RWPE1 (cell line): ENCODE data around the gene HLA-F.
A peak's percentile ranks its signal among the peaks of the same experiment; 100 is the strongest.

Experiments
- CTCF ChIA-PET: fragments of 350-600 bp; sonication (Branson Sonifier 250); formaldehyde crosslinking; extraction: SDS; loops from one replicate; lab custom pipeline; 2021; lab: Yijun Ruan, JAX
- POLR2A ChIA-PET: fragments of 400-600 bp; formaldehyde crosslinking; extraction: SDS; loops from one replicate; lab custom pipeline; 2020; ENCODE audit warnings: antibody characterized with exemption; ENCODE audit not compliant: low non-redundant PET; lab: Yijun Ruan, JAX
- DNase-seq: peaks from one replicate; pipeline ENCODE4 v3.0.0; 2012; ENCODE audit warnings: low spot score
- H3K27ac ChIP-seq: fragments of 450-650 bp; 2 replicates; pipeline ENCODE4 v1.5.1; 2017
- CTCF ChIP-seq: fragments of 450-650 bp; conservative IDR thresholded peaks from 2 replicates; pipeline ENCODE4 v1.5.1; 2017; ENCODE audit warnings: low read depth, mild to moderate bottlenecking

Gene HLA-F

GRCh38 chr6:29739882-29740261 is 16.6 kb downstream of the HLA-F start:
- CTCF ChIA-PET, result interaction anchor here (3.0 kb wide), 1 partner anchor 95 kb away, joined by 13 read pairs; no protein-coding TSS in a partner anchor
- POLR2A ChIA-PET, result no interaction called here
- TF ChIP-seq CTCF, result no peak
- DNase-seq, result no peak
- H3K27ac ChIP-seq, result no peak overlapping the region

GRCh38 chr6:29741592-29741991 is 18.4 kb downstream of the HLA-F start:
- H3K27ac ChIP-seq, result no peak overlapping the region
- no peak for DNase-seq
- POLR2A ChIA-PET, result no interaction called here
- CTCF ChIA-PET, result interaction anchor here (0.6 kb wide), 1 partner anchor 122 kb away, joined by 3 read pairs; no protein-coding TSS in a partner anchor
- TF ChIP-seq CTCF, result no peak

GRCh38 chr6:29742127-29742526 is 18.9 kb downstream of the HLA-F start:
- 0 out of 2 replicates have a peak overlapping the region, but pooled peaks have one; percentile 5 for H3K27ac ChIP-seq
- ChIA-PET POLR2A (no interaction called here), CTCF (no interaction called here)
- no peak for TF ChIP-seq CTCF
- DNase-seq, result no peak

- ChIA-PET CTCF (interaction anchor here (0.6 to 1.1 kb wide), 2 partner anchors 10 to 100 kb away, joined by 4 to 5 read pairs; no protein-coding TSS in a partner anchor), POLR2A (no interaction called here)
- TF ChIP-seq CTCF, result no peak
- DNase-seq, result no peak
- H3K27ac ChIP-seq, result no peak overlapping the region
These were observed 19.8 kb downstream of the HLA-F start for GRCh38 chr6:29743025-29743424.

- no peak for TF ChIP-seq CTCF
- CTCF ChIA-PET, result interaction anchor here (1.1 kb wide), 1 partner anchor 9 kb away, joined by 4 read pairs; no protein-coding TSS in a partner anchor
- no peak overlapping the region for H3K27ac ChIP-seq
- POLR2A ChIA-PET, result no interaction called here
- no peak for DNase-seq
These were observed 20.3 kb downstream of the HLA-F start for GRCh38 chr6:29743568-29743967.

- DNase-seq, result no peak
- POLR2A ChIA-PET, result no interaction called here
- no peak overlapping the region for H3K27ac ChIP-seq
- CTCF ChIA-PET, result no interaction called here
- TF ChIP-seq CTCF, result no peak
These were observed 20.9 kb downstream of the HLA-F start for GRCh38 chr6:29744131-29744530.
